Ammon's horn (tissue), 1 donor: ENCODE data around the gene TMOD4.
"Not testable (repeated sequence)": the region's sequence is repeated elsewhere in the genome, so short reads cannot be mapped to it uniquely, and the experiment has no call there.

ENCODE experiments used
- DNase-seq: peaks from one replicate; pipeline ENCODE4 v3.0.0-alpha.2; 2016; ENCODE audit warnings: low spot score

The TMOD4 gene

GRCh38 chr1:151175863-151176262 is at the start of gene TMOD4:
Gene TMOD4, minus strand, starts transcription at chr1:151175981. Its CDS starts 1,106 bp downstream, at chr1:151174875.
- no peak for DNase-seq

GRCh38 chr1:151222130-151222529 is 46.3 kb upstream of the TMOD4 start:
- DNase-seq = peak; percentile 5

- no peak for DNase-seq
Observed at GRCh38 chr1:151221616-151222015, 45.8 kb upstream of the TMOD4 start.

DNA sequence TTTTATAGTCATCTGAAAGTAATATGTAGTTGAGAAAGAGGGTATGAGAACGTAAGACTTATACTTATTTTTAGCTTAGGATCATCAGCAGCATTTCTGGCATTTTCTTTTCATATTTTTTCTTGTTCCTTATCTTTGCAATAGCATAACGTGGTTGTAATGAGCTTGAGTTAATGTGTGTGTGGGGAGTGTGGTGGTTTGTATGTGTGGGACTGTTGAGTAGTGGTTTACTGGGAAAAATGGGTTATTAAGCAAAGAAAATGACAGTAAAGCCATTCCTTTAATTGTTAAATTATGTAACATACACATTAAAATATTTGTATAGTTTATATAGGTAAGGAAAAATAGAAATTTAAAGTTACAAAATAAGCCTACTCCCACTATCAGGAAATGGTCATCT is 37.8 kb upstream of the TMOD4 start:
- no peak for DNase-seq

DNA sequence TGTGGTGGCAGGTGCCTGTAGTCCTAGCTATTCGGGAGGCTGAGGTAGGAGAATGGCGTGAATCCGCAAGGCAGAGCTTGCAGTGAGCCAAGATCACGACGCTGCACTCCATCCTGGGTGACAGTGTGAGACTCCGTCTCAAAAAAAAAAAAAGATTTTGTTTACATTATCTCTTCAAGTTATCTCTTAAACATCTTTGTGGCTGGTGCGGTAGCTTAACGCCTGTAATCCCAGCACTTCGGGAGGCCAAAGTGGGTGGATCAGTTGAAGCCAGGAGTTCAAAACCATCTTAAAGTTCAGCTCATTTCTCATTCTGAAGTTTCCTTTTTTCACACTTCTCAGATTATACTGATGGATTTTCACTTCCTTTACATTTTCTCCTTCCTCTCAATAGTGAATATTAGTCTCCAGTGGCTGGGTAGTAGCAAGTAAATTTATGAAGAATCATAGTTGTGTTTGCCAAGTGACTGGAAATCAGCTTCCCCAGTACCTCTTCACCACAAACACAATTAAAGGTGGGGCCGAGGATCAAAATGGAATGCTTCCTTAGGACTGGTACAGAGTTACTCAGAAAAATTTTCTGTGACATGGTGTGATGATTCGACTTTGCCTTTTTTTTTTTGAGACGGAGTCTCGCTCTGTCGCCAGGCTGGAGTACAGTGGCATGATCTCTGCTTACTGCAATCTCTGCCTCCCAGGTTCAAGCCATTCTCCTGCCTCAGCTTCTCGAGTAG is 36.4 kb upstream of the TMOD4 start:
- DNase-seq = no peak

DNA sequence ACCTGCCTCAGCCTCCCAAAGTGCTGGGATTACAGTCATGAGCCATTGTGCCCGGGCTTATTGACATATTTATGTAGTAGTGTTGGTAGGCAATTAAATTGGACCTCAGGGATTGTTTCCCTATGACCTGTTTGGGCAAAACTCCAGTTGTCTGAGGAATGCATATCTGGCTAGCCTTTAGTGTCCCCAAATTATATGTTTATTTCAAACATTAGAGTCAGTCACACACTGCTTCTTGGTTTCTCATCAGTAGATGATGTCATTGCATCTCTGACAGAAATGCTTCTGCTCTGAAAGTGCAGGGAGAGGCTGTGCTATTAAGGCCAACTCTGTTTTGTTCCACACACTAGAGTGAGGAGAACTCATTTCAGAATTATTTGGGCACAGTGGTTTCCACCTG is 35.0 kb upstream of the TMOD4 start:
- no peak for DNase-seq

- DNase-seq = not testable (repeated sequence)
Observed at GRCh38 chr1:151205381-151205965, 29.7 kb upstream of the TMOD4 start.

DNA sequence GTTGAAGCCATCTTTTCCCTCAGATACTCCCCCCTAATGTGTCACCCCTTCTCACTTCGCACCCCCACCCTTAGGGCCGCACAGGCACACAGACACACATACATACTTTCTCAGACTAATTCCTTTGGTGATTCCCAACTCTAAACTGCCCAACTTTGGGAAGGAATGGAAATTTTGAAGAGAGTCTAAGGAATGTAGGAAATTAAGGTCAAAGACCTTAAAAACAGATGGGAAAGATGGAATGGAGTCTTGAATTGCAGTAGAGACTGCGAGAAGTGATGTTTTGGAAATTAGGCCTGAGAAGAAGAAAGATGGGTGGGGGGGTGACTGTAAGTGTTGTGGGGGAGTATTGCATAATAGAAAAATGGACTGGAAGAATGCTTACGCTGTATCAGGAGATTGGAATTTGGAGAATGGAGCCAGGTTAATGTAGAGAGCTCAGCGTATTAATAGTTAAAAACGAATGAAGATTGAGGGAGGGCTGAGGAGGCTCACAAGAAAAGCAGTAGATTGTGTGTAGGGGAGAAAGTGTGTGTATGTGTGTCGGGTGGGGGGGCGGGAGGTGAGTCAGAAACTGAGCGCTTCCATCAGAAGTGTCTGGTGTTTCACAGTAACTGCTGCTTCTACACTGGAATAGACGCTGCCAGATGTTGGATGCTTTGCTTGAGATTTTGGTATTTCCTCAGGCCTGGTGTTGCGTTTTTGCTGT is 24.2 kb upstream of the TMOD4 start:
- DNase-seq = no peak

GRCh38 chr1:151198254-151199127 is 22.7 kb upstream of the TMOD4 start, which contains the start of gene PIP5K1A:
Gene PIP5K1A, plus strand, starts transcription at chr1:151198552. Its CDS starts 445 bp downstream, at chr1:151198997.
- peak; percentile 98 for DNase-seq

DNA sequence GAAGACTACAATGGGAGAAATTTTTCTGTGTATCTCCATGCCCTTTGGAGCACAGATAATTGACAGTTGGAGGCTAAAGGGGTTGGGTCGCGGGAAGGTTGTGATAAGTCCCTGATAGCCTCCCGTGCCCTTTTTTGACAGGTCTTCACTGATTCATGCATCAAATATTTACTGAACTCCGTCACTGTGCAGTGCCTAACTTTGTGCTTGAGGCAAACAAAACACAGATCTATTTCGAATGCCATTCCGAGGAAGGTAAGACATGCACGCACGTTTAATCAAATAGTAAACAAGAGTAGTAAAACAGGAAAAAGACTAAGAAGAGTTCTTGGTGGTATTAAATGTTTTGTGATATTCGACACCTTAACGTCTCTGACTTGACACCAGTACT is 22.1 kb upstream of the TMOD4 start:
- no peak for DNase-seq

GRCh38 chr1:151196292-151196800 is 20.6 kb upstream of the TMOD4 start:
- DNase-seq = peak; percentile 84

GRCh38 chr1:151194894-151195594 is 19.3 kb upstream of the TMOD4 start:
- not testable (repeated sequence) for DNase-seq

- DNase-seq = no peak
Observed at GRCh38 chr1:151193856-151194255, 18.1 kb upstream of the TMOD4 start.

DNA sequence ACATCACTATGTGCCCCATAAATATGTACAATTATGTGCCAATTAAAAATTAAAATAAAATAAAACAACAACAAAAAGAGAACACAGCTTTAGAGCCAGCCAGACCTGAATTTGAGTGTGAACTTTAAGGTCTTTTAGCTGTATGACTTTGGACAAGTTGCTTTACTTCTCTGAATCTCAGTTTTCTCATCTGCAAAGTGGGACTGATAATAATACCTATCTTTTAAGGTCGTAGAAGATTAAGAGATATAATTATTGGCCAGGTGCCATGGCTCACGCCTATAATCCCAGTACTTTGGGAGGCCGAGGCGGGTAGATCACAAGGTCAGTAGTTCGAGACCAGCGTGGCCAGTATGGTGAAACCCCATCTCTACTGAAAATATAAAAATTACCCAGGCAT is 17.5 kb upstream of the TMOD4 start:
- DNase-seq = no peak

DNA sequence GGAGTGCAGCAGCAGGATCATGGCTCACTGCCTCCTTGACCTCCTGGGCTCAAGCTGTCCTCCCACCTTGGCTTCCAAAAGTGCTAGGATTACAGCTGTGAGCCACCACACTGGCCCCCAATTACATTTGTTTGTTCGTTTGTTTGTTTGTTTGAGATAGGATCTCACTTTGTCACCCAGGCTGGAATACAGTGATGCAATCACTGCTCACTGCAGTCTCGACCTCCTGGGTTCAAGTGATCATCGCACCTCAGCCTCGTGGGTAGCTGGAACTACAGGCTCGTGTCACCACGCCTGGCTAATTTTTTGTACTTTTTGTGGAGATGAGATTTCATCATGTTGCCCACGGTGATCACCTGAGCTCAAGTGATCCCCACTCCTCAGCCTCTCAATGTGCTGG is 16.3 kb upstream of the TMOD4 start:
- no peak for DNase-seq

DNA sequence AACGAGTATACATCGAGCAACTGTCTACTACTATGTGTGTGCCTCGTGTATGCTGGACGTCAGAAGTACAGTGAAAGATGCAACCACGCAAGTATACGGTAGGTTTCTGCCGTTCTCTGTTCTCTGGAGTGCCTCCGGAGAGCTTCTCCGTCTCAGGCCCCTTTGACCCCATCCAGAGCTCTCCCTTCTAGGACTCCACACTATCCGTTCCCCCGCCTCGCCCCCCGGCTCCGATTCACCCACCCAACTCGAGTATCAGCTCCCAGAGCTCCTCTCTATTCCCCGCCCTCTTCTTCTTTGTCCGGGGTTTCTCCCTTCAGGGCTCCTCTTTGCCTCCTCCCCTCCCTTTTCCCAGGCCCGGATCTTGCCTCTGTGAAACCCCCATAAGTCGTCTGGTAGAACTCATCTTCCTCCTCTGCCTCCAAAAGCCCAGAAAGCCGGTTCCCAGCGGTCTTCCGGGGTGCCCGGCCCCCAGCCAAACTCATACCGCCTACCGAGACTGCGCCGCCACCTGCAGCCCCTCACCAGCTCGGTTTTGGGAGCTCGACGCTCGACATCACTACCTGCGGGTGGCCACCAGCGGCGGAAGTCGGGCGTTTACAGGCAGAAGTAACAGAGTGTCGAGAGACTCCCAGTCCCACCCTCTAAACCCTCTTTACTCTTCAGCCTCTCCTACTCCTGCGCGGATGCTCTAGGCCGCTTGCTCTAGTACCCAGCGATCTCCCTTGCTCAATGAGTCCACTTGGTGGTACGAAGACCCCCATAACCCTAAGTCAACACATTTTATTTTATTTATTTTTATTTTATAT is 14.1 kb upstream of the TMOD4 start, which contains the start of gene VPS72:
VPS72 (minus strand) TSS at position 561 of the 809 bp plus-strand sequence; CDS start at position 485, 76 bp downstream.
- DNase-seq = peak; percentile 92

DNA sequence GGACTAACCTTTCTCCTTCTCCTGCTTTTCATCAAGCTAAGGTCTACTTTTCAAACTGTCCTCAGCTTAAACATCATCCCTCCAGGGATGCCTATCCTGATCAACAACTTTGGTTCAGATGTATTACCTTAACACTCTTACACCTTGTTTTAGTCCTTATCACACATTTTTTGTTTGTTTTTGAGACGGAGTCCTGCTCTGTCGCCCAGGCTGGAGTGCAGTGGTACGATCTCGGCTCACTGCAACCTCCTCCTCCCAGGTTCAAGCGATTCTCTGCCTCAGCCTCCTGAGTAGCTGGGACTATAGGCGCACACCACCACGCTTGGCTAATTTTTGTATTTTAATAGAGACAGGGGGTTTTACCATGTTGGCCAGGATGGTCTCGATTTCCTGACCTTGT is 12.9 kb upstream of the TMOD4 start:
- DNase-seq = not testable (repeated sequence)

GRCh38 chr1:151187205-151187604 is 11.4 kb upstream of the TMOD4 start:
- no peak for DNase-seq

GRCh38 chr1:151184211-151184610 is 8.4 kb upstream of the TMOD4 start:
- no peak for DNase-seq

DNA sequence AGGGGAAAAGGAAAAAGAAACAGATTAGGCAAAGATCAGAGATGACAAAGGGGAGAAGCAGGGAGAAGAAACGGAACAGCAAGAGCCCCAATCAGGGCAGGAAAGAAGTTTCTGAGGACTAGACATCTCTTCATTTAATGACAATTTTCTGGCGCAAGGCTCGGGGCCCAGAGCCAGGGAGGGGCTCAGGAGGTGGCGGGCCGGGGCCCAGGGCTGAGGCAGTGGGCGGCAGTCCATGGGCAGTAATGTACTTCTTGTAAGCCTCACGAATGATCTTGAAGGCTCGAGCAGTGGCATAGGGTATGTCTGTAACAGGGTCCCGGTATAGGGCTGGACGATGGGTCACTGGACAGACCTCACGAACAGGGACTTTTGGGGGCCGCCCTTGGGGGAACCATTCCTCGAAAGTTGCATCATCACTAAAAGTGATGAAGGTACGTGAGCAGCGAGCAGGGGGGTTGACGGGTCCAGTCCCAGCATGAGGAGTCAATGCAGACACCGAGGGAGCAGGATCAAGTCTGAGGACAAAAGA is 799 bp upstream of the TMOD4 start:
- DNase-seq = no peak
